Uterus (tissue), 4 donors: ENCODE results near the gene DCAF6. TPM values are rescaled to one million over a fixed set of nuclear protein-coding genes. Genes with fewer than 3 reads are reported as not detected.

Source experiments
- DNase-seq, 2 donors: peaks; one replicate each; pipeline ENCODE4 v3.0.0-alpha.2; 2019 to 2020
- H3K27ac ChIP-seq, 2 donors: fragments of 200-600 bp; sonication (generic); 1 replicate in 1 of 2; 2 replicates in 1 of 2; pipeline ENCODE4 v1.5.1; 2016 to 2018
- H3K27me3 ChIP-seq, 2 donors: fragments of 200-600 bp; sonication (generic); one replicate each; pipeline ENCODE4 v1.5.1; 2018 to 2019; ENCODE audit warnings: control low read depth in 1 of 2
- H3K36me3 ChIP-seq, 2 donors: fragments of 200-600 bp; sonication (generic); one replicate each; pipeline ENCODE4 v1.5.1; 2019; ENCODE audit warnings: control low read depth in 1 of 2
- H3K4me1 ChIP-seq, 2 donors: fragments of 200-600 bp; sonication (generic); one replicate each; pipeline ENCODE4 v1.5.1; 2018 to 2019; ENCODE audit warnings: control low read depth in 1 of 2
- H3K4me3 ChIP-seq, 2 donors: fragments of 200-600 bp; sonication (generic); 1 replicate in 1 of 2; 2 replicates in 1 of 2; pipeline ENCODE4 v1.5.1; 2018 to 2019; ENCODE audit warnings: mild to moderate bottlenecking in 1 of 2
- H3K9me3 ChIP-seq, 2 donors: fragments of 200-600 bp; sonication (generic); one replicate each; pipeline ENCODE4 v1.5.1; 2019; ENCODE audit warnings: control low read depth in 1 of 2
- POLR2A ChIP-seq, 2 donors: fragments of 450-650 bp; IDR thresholded peaks; one replicate each; pipeline ENCODE4 v1.6.1; 2016; ENCODE audit warnings: antibody characterized with exemption in 2 of 2, mild to moderate bottlenecking in 1 of 2, moderate library complexity in 1 of 2
- intact Hi-C: fragments of 100-400 bp; cut with DNase I; formaldehyde crosslinking; loops from one replicate; pipeline ENCODE4 v1.15.1; 2023; ENCODE audit warnings: low total_unique reads
- total RNA-seq, 4 donors: library from RNA; depleted of rRNA in 3 of 4; stranded (reverse); fragments of >200 nt in 3 of 4; gene quantifications; one replicate each; pipeline versions ENCODE4 v1.1.0 to v1.2.4, GENCODE V29; 2014 to 2023
- TF ChIP-seq, protein P1 (sequence below), 4 experiments: fragments of 200-600 bp in 2 of 4; fragments of 450-650 bp in 2 of 4; sonication (generic) in 2 of 4; IDR thresholded peaks; one replicate each; pipeline ENCODE4 v1.5.1; 2016 to 2019; ENCODE audit warnings: antibody characterized with exemption in 4 of 4, mild to moderate bottlenecking in 2 of 4, moderate library complexity in 1 of 4
- donor health status: DM: yes; HTN: yes; CAD: no.

The DCAF6 gene
- total RNA-seq, 4 donors from 2014 or later: 19.1 to 77.7 (median 44.9) TPM

DNA sequence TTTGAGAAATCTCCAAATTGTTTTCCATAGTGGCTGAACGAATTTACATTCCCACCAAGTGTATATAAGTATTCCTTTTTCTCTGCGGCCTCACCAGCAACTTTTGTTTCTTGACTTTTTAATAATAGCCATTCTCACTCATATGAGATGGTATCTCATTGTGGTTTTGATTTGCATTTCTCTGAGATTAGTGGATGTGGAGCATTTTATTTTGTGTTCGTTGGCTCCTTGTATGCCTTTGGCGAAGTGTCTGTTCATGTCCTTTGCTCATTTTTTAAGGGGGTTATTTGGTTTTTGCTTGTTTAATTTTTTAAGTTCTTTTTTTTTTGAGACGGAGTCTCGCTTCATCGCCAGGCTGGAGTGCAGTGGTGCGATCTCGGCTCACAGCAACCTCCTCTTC is 45.5 kb downstream of the DCAF6 start:
- no peaks in the 10 kb centered on the region for H3K36me3 ChIP-seq
- TF ChIP-seq POLR2A (IDR thresholded peaks at IDR 0.05): no peak
- TF ChIP-seq, protein P1, sequence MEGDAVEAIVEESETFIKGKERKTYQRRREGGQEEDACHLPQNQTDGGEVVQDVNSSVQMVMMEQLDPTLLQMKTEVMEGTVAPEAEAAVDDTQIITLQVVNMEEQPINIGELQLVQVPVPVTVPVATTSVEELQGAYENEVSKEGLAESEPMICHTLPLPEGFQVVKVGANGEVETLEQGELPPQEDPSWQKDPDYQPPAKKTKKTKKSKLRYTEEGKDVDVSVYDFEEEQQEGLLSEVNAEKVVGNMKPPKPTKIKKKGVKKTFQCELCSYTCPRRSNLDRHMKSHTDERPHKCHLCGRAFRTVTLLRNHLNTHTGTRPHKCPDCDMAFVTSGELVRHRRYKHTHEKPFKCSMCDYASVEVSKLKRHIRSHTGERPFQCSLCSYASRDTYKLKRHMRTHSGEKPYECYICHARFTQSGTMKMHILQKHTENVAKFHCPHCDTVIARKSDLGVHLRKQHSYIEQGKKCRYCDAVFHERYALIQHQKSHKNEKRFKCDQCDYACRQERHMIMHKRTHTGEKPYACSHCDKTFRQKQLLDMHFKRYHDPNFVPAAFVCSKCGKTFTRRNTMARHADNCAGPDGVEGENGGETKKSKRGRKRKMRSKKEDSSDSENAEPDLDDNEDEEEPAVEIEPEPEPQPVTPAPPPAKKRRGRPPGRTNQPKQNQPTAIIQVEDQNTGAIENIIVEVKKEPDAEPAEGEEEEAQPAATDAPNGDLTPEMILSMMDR (IDR thresholded peaks at IDR 0.05): no peak
- DNase-seq: no peak
- H3K27me3 ChIP-seq: no peaks in the 10 kb centered on the region
- intact Hi-C loops: no loop called here
- no peak overlapping the region for H3K4me3 ChIP-seq
- H3K4me1 ChIP-seq: no peaks in the 10 kb centered on the region
- no peaks in the 10 kb centered on the region for H3K9me3 ChIP-seq
- H3K27ac ChIP-seq: no peak overlapping the region

GRCh38 chr1:167983797-167984420 is 47.4 kb downstream of the DCAF6 start:
- Histone ChIP-seq H3K36me3 (no peaks in the 10 kb centered on the region), H3K4me3 (no peak overlapping the region), H3K9me3 (no peaks in the 10 kb centered on the region), H3K4me1 (no peaks in the 10 kb centered on the region), H3K27me3 (no peaks in the 10 kb centered on the region), H3K27ac (no peak overlapping the region)
- TF ChIP-seq POLR2A (IDR thresholded peaks at IDR 0.05): no peak
- intact Hi-C loops: no loop called here
- DNase-seq: no peak

DNA sequence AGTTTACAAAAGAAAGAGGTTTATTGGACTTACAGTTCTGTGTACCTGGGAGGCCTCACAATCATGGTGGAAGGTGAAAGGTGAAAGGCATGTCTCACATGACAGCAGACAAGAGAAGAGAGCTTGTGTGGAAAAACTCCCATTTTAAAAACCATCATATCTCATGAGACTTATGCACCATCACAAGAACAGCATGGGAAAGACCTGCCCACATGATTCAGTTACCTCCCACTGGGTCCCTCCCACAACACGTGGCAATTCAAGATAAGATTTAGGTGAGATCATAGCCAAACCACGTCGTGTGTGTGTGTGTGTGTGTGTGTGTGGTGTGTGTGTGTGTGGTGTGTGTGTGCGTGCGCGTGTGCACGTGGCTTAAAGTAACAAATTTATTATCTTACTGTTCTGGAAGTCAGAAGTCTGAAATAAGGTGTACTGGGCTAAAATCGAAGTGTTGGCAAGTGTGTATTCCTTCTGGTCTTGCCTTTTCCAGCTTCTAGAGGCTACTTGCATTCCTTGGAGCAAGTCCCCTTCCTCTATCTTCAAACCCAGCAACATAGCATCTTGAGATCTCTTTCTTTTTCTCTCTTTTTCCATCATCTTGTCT is 48.5 kb downstream of the DCAF6 start:
- Histone ChIP-seq H3K27ac (no peak overlapping the region), H3K4me1 (no peaks in the 10 kb centered on the region), H3K27me3 (no peaks in the 10 kb centered on the region), H3K4me3 (no peak overlapping the region), H3K36me3 (no peaks in the 10 kb centered on the region), H3K9me3 (no peaks in the 10 kb centered on the region)
- intact Hi-C loops: no loop called here
- TF ChIP-seq, protein P1 (IDR thresholded peaks at IDR 0.05): no peak
- TF ChIP-seq POLR2A (IDR thresholded peaks at IDR 0.05): no peak
- no peak for DNase-seq

DNA sequence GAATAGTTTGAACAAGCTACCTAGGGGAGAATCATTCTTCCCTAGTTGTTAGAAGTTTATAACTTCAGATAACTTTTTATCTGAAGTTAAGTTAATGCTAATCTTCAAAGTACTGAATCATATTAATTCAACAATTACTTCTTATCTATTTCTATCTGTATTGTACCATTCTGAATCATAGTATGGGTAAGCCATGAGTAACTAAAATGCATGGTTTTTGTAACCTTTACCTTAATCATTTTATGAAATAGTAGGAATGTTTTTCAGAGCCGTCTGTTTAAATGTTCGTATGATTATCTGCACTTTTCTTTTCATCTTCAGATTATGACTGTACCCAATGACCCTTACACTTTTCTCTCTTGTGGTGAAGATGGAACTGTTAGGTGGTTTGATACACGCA is 50.7 kb downstream of the DCAF6 start:
- H3K4me1 ChIP-seq: no peaks in the 10 kb centered on the region
- no peaks in the 10 kb centered on the region for H3K27me3 ChIP-seq
- H3K36me3 ChIP-seq: no peaks in the 10 kb centered on the region
- intact Hi-C loops: no loop called here
- no peak for DNase-seq
- H3K4me3 ChIP-seq: no peak overlapping the region
- no peak overlapping the region for H3K27ac ChIP-seq
- no peak for TF ChIP-seq POLR2A (IDR thresholded peaks at IDR 0.05)
- TF ChIP-seq, protein P1 (IDR thresholded peaks at IDR 0.05): no peak
- no peaks in the 10 kb centered on the region for H3K9me3 ChIP-seq

- Histone ChIP-seq H3K27ac (no peak overlapping the region), H3K4me1 (no peaks in the 10 kb centered on the region), H3K9me3 (no peaks in the 10 kb centered on the region), H3K36me3 (no peaks in the 10 kb centered on the region), H3K27me3 (no peaks in the 10 kb centered on the region), H3K4me3 (no peak overlapping the region)
- TF ChIP-seq, protein P1 (IDR thresholded peaks at IDR 0.05): no peak
- no peak for TF ChIP-seq POLR2A (IDR thresholded peaks at IDR 0.05)
- DNase-seq: no peak
- intact Hi-C loops: no loop called here
Observed at GRCh38 chr1:167991546-167991945, 55.1 kb downstream of the DCAF6 start.
